Small intestine (tissue), 7 donors: Measurements from ENCODE around the gene ZC3H14. TPM values are rescaled to one million over a fixed set of nuclear protein-coding genes. Genes with fewer than 3 reads are reported as not detected.

ENCODE experiments used
- DNase-seq, 2 donors: peaks; one replicate each; pipeline versions ENCODE4 v3.0.0 to v3.0.0-alpha.2; 2013
- FAIRE-seq: peaks from 2 replicates; lab custom pipeline; 2012; peaks lifted over from hg19 to GRCh38; lab: Jason Lieb, UNC
- H3K27ac ChIP-seq, 3 donors: one replicate each; pipeline ENCODE4 v1.5.1; 2013; ENCODE audit warnings: low read length in 2 of 3, mild to moderate bottlenecking in 2 of 3, control low read depth in 1 of 3, inconsistent platforms in 1 of 3, low read depth in 1 of 3, moderate library complexity in 1 of 3
- H3K27me3 ChIP-seq, 3 donors: one replicate each; pipeline ENCODE4 v1.6.1; 2013; ENCODE audit warnings: low read length in 3 of 3, inconsistent platforms in 1 of 3; ENCODE audit not compliant: control insufficient read depth in 3 of 3, insufficient read depth in 3 of 3
- H3K36me3 ChIP-seq, 3 donors: one replicate each; pipeline ENCODE4 v1.6.1; 2013; ENCODE audit warnings: low read length in 3 of 3, inconsistent platforms in 1 of 3, low read depth in 1 of 3, mild to moderate bottlenecking in 1 of 3, moderate library complexity in 1 of 3; ENCODE audit not compliant: control insufficient read depth in 3 of 3, insufficient read depth in 2 of 3
- H3K4me1 ChIP-seq, 3 donors: one replicate each; pipeline ENCODE4 v1.6.1; 2013; ENCODE audit warnings: low read length in 2 of 3, inconsistent platforms in 1 of 3, low read depth in 1 of 3, mild to moderate bottlenecking in 1 of 3, moderate library complexity in 1 of 3; ENCODE audit not compliant: control insufficient read depth in 3 of 3, insufficient read depth in 2 of 3
- H3K4me3 ChIP-seq, 3 donors: one replicate each; pipeline ENCODE4 v1.5.1; 2013; ENCODE audit warnings: low read length in 3 of 3, control low read depth in 1 of 3, inconsistent platforms in 1 of 3, low read depth in 1 of 3, mild to moderate bottlenecking in 1 of 3, moderate library complexity in 1 of 3
- H3K9me3 ChIP-seq, 2 donors: one replicate each; pipeline ENCODE4 v1.6.1; 2013; ENCODE audit warnings: low read depth in 1 of 2, low read length in 1 of 2; ENCODE audit not compliant: control insufficient read depth in 2 of 2, insufficient read depth in 1 of 2
- WGBS, 3 donors: extraction: QIAGEN DNeasy Blood & Tissue Kit; methylation state at CpG; one replicate each; pipeline ENCODE4 v1.1.7; 2013; 5-methylcytosine and 5-hydroxymethylcytosine counted together
- polyA plus RNA-seq, 4 donors: library from polyadenylated mRNA; stranded (reverse) in 3 of 4; unstranded in 1 of 4; fragments of 200-250 nt in 3 of 4; fragments of 120-200 nt in 1 of 4; gene quantifications; one replicate each; pipeline versions ENCODE4 v1.2.1 to v1.2.3, GENCODE V29; 2013
- donor health status: healthy with polysubstance abuse.
- donor health status: control.
- donor health status: control.
- donor health status: Bipolar disorder and iron deficiency.
- donor health status: healthy.

Gene ZC3H14
- polyA plus RNA-seq, 4 donors = 20.3 to 68.1 (median 25.0) TPM

DNA sequence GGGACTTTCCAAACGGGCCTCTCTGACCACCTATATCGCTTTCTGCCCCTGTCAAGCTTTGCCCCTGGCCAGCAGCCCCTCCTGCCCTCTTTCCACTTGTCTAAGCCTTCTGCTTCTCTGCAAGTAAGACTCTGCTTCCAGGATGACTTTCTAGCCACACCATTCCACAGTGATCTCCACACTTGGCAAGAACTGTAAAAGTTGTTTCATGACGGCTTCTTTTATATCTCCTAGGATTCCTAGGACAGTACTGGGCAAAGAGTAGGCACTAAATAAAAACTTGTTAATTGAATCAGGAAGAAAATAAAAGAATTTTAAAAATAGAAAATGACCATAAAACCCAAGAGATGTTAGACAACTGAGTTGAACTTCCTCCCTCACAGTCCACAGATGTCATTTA, 6.3 kb upstream of the ZC3H14 start:
- Histone ChIP-seq H3K27me3 (peaks cover 0 to 21% (median 0%) of the 10 kb centered on the region in 3 donors), H3K36me3 (no peaks in the 10 kb centered on the region), H3K4me3 (no peak overlapping the region), H3K9me3 (no peaks in the 10 kb centered on the region), H3K27ac (no peak overlapping the region), H3K4me1 (peaks cover 0 to 26% (median 0%) of the 10 kb centered on the region in 3 donors)
- 55 to 64% (median 60%) methylated on average over 3 of the region's 3 CpGs for WGBS, 3 donors
- DNase-seq (no peak), FAIRE-seq (no peak)

DNA sequence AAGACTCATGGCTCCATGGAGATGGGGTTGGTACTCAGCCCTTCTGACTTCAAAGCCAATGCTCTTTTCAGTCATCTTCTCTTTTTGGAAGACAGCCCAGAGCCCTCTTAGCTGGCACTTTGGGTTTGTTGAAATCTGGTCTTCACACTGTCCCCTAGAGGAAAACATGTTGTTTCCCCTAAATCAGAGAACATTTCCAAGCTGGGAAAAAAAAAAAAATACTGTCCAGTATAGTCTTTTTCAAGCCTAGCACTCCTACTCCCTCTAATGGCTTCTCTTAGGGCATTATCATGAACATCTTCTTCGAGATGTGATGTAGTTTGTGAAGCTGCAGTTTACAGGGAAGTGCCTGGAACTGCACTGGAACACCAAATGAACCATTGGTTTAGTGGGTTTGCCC, 3.0 kb upstream of the ZC3H14 start:
- 0 to 10% (median 9%) methylated on average over 1 of the region's 1 CpG for WGBS, 3 donors
- no peak for FAIRE-seq
- H3K9me3 ChIP-seq = no peaks in the 10 kb centered on the region
- H3K27ac ChIP-seq = no peak overlapping the region
- peaks cover 0 to 15% (median 6%) of the 10 kb centered on the region in 3 donors for H3K4me1 ChIP-seq
- H3K4me3 ChIP-seq = no peak overlapping the region
- no peaks in the 10 kb centered on the region for H3K36me3 ChIP-seq
- peaks cover 0 to 11% (median 0%) of the 10 kb centered on the region in 3 donors for H3K27me3 ChIP-seq
- DNase-seq = peak in 1 of 2 donors; percentile 39

DNA sequence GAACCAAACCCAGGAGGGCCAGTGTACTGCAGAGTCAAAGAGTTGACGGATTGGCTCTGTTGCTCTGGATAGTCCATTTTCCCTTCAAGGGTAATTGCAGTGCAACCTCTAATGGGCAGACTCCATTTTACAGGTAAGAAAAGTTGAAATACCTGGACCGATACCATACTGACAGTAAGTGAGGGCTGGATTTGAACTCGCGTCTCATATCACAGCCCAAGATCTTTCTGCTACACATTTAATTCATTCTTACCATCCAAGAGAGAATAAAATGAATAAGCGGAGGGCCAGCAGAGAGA, 356 bp upstream of the ZC3H14 start:
- Histone ChIP-seq H3K27me3 (peaks cover 0 to 2% (median 0%) of the 10 kb centered on the region in 3 donors), H3K4me1 (peaks cover 0 to 10% (median 6%) of the 10 kb centered on the region in 3 donors), H3K36me3 (peaks cover 0 to 3% (median 0%) of the 10 kb centered on the region in 3 donors), H3K27ac (peak overlapping the region in 1 of 3 donors; percentile 95), H3K4me3 (peak overlapping the region; percentile 88 to 98 (median 98)), H3K9me3 (no peaks in the 10 kb centered on the region)
- FAIRE-seq (no peak), DNase-seq (no peak)
- 23 to 24% (median 23%) methylated on average over 5 of the region's 5 CpGs for WGBS, 3 donors

DNA sequence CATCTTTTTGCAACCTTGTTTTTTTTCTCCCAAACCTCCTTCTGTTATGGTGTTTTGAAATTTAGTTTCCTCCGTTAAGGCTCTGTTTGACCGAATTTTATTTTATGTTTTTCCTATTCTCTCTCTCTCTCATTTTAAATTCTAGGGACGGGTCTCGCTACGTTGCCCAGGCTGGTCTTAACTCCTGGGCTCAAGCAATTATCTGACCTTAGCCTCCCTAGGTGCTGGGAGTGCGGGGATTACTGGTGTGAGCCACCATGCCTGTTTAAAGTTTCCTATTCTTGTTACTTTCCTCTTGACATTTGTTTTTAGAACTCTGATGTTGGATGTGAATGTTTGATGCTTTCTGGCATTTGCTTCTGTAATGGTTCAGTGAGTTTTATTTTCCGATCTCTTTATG, 1.0 kb downstream of the ZC3H14 start:
- Histone ChIP-seq H3K4me3 (peak overlapping the region; percentile 88 to 98 (median 98)), H3K4me1 (peaks cover 0 to 10% (median 6%) of the 10 kb centered on the region in 3 donors), H3K36me3 (peaks cover 7 to 10% (median 9%) of the 10 kb centered on the region in 3 donors), H3K27ac (peak overlapping the region in 1 of 3 donors; percentile 10), H3K9me3 (no peaks in the 10 kb centered on the region), H3K27me3 (peaks cover 0 to 2% (median 0%) of the 10 kb centered on the region in 3 donors)
- 7 to 28% (median 23%) methylated on average over 7 of the region's 7 CpGs for WGBS, 3 donors
- FAIRE-seq = no peak
- DNase-seq = no peak

DNA sequence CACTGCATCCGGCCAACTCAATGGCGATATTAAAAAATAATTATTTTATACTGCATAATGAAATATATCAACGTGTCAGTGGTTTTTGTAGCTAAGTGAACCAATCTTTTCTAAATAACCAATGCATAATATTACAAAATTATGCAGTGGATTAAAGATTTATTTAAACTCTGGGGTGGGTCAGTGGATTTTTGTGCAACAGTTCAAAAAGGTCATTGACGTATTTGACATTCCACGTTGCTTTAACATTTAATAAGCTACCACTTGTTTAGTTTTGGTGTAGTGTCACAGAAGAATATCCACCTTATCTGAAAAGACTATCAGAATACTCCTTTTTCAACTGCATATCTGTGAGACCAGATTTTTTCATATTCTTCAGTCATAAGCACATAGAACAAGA, 2.6 kb downstream of the ZC3H14 start:
- DNase-seq (no peak), FAIRE-seq (no peak)
- H3K36me3 ChIP-seq = peaks cover 9 to 19% (median 14%) of the 10 kb centered on the region in 3 donors
- no peak overlapping the region for H3K4me3 ChIP-seq
- H3K27me3 ChIP-seq = peaks cover 0 to 2% (median 0%) of the 10 kb centered on the region in 3 donors
- peaks cover 0 to 10% (median 6%) of the 10 kb centered on the region in 3 donors for H3K4me1 ChIP-seq
- H3K9me3 ChIP-seq = no peaks in the 10 kb centered on the region
- H3K27ac ChIP-seq = no peak overlapping the region
- WGBS, 3 donors = 92 to 93% (median 92%) methylated on average over 5 of the region's 5 CpGs

DNA sequence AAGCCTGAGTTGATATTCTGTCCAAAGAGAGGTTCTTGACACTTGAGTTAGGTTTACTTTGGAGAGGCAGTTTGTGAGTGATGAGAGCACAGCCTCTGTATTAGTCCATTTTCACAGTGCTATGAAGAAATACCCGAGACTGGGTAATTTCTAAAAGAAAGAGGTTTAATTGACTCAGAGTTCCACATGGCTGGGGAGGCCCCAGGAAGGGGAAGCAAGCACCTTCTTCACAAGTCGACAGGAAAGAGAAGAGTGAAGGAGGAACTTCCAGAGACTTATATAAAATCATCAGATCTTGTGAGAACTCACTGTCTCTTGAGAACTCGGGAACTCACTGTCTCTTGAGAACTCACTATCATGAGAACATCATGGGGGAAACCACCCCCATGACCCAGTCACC, 5.4 kb downstream of the ZC3H14 start:
- H3K4me1 ChIP-seq = peaks cover 0 to 3% (median 3%) of the 10 kb centered on the region in 3 donors
- 74 to 78% (median 77%) methylated on average over 3 of the region's 3 CpGs for WGBS, 3 donors
- no peaks in the 10 kb centered on the region for H3K9me3 ChIP-seq
- no peak overlapping the region for H3K27ac ChIP-seq
- H3K4me3 ChIP-seq = no peak overlapping the region
- no peak for FAIRE-seq
- no peaks in the 10 kb centered on the region for H3K27me3 ChIP-seq
- no peak for DNase-seq
- peaks cover 12 to 26% (median 26%) of the 10 kb centered on the region in 3 donors for H3K36me3 ChIP-seq

DNA sequence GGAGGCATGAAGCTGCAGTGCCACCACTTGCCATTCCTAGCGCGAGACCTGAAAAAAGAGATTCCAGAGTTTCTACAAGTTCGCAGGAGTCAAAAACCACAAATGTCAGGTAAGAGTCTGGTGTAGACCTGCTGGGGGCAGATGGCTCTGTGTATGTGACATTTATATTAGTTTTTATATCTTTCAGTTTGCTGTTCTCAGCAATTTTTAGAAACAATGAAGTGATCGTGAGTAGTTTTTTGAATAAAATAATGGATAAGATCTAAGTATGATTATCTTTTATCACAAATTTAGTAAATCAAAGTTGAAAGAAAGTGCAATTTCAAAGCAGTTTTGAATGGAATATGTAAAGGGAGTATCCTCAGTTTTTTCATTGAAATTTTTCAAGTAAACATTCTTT, 9.3 kb downstream of the ZC3H14 start:
- H3K4me3 ChIP-seq = no peak overlapping the region
- peaks cover 24 to 46% (median 37%) of the 10 kb centered on the region in 3 donors for H3K36me3 ChIP-seq
- 96 to 97% (median 97%) methylated on average over 4 of the region's 4 CpGs for WGBS, 3 donors
- H3K4me1 ChIP-seq = no peaks in the 10 kb centered on the region
- FAIRE-seq (no peak), DNase-seq (no peak)
- H3K9me3 ChIP-seq = no peaks in the 10 kb centered on the region
- H3K27me3 ChIP-seq = no peaks in the 10 kb centered on the region
- no peak overlapping the region for H3K27ac ChIP-seq

DNA sequence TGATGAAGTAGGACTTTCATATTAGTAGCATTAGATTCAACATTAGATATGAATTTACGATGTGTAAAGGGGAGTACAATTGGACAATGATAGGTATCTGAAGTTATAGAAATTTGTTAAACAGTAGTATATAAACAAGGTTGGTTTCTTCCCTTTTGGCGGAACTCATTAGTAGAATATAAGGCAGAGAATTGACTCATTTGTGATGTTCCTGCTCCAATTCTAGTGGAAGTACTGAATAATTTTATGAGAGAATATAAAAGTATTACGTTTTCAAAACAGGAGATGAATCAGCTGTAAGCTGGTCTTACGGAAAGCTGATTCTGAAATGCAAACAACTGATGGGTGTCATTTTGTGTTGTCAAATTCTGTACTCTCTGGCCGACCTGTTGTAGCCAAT, 13.4 kb downstream of the ZC3H14 start:
- Histone ChIP-seq H3K27ac (no peak overlapping the region), H3K27me3 (no peaks in the 10 kb centered on the region), H3K9me3 (no peaks in the 10 kb centered on the region), H3K4me3 (no peak overlapping the region), H3K4me1 (no peaks in the 10 kb centered on the region), H3K36me3 (peaks cover 15 to 49% (median 24%) of the 10 kb centered on the region in 3 donors)
- FAIRE-seq = no peak
- DNase-seq = no peak
- WGBS, 3 donors = 93 to 95% (median 93%) methylated on average over 5 of the region's 5 CpGs

DNA sequence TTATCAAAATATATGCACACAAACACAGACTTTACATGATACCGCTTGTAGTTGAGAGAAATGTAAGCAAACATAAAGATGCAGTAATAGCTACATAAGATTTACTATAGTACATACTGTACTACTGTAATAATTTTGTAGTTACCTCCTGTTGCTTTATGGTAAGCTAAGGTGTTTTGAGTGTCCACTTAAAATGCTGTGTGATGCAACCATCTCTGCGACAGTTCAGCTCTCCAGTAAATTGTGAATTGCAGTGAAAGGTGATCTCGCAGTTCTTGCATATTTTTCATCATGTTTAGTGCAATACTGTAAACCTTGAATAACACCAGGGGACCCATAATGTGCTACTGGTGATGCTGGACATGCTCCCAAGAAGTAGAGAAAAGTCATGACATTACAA, 21.6 kb downstream of the ZC3H14 start:
- Histone ChIP-seq H3K27ac (no peak overlapping the region), H3K27me3 (no peaks in the 10 kb centered on the region), H3K9me3 (no peaks in the 10 kb centered on the region), H3K4me1 (no peaks in the 10 kb centered on the region), H3K36me3 (peaks cover 5 to 37% (median 7%) of the 10 kb centered on the region in 3 donors), H3K4me3 (no peak overlapping the region)
- FAIRE-seq = no peak
- WGBS, 3 donors = 96 to 98% (median 96%) methylated on average over 3 of the region's 3 CpGs
- no peak for DNase-seq
